Liver (tissue), 3 donors: Measurements from ENCODE around the gene RGPD6.
"Not testable (repeated sequence)": the region's sequence is repeated elsewhere in the genome, so short reads cannot be mapped to it uniquely, and the experiment has no call there.

Source experiments
- FOXA1 ChIP-seq: IDR thresholded peaks from 2 replicates; pipeline ENCODE4 v1.6.1; 2016; ENCODE audit warnings: antibody characterized with exemption
- JUND ChIP-seq, 2 donors: IDR thresholded peaks; 2 replicates each; pipeline ENCODE4 v1.6.1; 2016; ENCODE audit warnings: antibody characterized with exemption in 2 of 2
- RXRA ChIP-seq, 2 donors: IDR thresholded peaks; 2 replicates each; pipeline ENCODE4 v1.6.1; 2017 to 2018; ENCODE audit warnings: antibody characterized with exemption in 2 of 2, mild to moderate bottlenecking in 1 of 2
- SP1 ChIP-seq: IDR thresholded peaks from 2 replicates; pipeline ENCODE4 v1.6.1; 2018; ENCODE audit warnings: antibody characterized with exemption, mild to moderate bottlenecking
- TF ChIP-seq, protein P1 (sequence below): fragments of 150-350 bp; IDR thresholded peaks from 2 replicates; pipeline ENCODE4 v1.5.1; 2017; ENCODE audit warnings: improper control_type of control experiment, low read depth, low read length; ENCODE audit not compliant: missing input control
- TF ChIP-seq, protein P2 (sequence below): IDR thresholded peaks from 2 replicates; pipeline ENCODE4 v1.6.1; 2016; ENCODE audit warnings: antibody characterized with exemption
- TF ChIP-seq, protein P3 (sequence below): IDR thresholded peaks from 2 replicates; pipeline ENCODE4 v1.6.1; 2016; ENCODE audit warnings: antibody characterized with exemption
- donor health status: healthy.
- donor health status: healthy.

DNA sequence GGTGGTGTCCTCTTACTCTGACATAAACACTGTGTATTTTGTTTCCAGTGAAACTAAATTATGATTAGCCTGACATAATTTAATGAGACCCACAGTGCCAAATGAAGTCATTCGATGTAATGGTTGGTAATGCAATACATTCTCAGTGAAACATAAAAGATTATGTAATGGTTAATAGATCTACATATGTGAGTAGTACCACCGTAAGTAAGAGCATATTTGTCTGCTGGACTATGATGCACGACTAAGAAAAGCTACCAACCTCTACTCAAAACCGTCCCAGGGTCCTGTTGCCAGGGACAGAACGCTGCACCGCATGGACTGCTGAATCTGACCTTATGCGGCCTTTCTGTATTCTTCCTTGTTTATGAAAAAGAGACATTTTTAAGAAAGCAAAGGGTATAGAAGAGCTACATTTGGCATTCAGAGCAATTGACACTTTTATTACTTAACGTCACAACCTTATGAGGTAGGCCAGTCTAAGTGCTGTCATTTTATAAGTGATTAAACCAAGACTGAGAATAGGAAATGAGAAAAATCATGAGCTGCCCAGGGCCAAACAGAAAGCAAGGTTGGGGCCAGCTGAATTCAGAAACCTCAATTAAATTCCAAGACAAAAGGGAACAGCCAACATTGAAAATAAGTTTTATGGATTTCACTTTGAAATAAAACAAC is 27.0 kb upstream of the RGPD6 start:
- TF ChIP-seq, protein P1, sequence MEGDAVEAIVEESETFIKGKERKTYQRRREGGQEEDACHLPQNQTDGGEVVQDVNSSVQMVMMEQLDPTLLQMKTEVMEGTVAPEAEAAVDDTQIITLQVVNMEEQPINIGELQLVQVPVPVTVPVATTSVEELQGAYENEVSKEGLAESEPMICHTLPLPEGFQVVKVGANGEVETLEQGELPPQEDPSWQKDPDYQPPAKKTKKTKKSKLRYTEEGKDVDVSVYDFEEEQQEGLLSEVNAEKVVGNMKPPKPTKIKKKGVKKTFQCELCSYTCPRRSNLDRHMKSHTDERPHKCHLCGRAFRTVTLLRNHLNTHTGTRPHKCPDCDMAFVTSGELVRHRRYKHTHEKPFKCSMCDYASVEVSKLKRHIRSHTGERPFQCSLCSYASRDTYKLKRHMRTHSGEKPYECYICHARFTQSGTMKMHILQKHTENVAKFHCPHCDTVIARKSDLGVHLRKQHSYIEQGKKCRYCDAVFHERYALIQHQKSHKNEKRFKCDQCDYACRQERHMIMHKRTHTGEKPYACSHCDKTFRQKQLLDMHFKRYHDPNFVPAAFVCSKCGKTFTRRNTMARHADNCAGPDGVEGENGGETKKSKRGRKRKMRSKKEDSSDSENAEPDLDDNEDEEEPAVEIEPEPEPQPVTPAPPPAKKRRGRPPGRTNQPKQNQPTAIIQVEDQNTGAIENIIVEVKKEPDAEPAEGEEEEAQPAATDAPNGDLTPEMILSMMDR = not testable (repeated sequence)
- TF ChIP-seq JUND (IDR thresholded peaks at IDR 0.05); FOXA1; SP1; RXRA (IDR thresholded peaks at IDR 0.05): not testable (repeated sequence)
- TF ChIP-seq, protein P2, sequence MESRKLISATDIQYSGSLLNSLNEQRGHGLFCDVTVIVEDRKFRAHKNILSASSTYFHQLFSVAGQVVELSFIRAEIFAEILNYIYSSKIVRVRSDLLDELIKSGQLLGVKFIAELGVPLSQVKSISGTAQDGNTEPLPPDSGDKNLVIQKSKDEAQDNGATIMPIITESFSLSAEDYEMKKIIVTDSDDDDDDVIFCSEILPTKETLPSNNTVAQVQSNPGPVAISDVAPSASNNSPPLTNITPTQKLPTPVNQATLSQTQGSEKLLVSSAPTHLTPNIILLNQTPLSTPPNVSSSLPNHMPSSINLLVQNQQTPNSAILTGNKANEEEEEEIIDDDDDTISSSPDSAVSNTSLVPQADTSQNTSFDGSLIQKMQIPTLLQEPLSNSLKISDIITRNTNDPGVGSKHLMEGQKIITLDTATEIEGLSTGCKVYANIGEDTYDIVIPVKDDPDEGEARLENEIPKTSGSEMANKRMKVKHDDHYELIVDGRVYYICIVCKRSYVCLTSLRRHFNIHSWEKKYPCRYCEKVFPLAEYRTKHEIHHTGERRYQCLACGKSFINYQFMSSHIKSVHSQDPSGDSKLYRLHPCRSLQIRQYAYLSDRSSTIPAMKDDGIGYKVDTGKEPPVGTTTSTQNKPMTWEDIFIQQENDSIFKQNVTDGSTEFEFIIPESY = not testable (repeated sequence)
- TF ChIP-seq, protein P3, sequence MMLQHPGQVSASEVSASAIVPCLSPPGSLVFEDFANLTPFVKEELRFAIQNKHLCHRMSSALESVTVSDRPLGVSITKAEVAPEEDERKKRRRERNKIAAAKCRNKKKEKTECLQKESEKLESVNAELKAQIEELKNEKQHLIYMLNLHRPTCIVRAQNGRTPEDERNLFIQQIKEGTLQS = not testable (repeated sequence)
